ENCODE results near the gene SLC25A48.
"Not testable (repeated sequence)": the region's sequence is repeated elsewhere in the genome, so short reads cannot be mapped to it uniquely, and the experiment has no call there.

SLC25A48 gene

GRCh38 chr5:135846311-135846710 is 11.8 kb downstream of the SLC25A48 start:
- Histone ChIP-seq H3K27me3 (ENCODE audit: control insufficient read depth in 1 of 2, insufficient read depth in 2 of 2, low read length in 2 of 2) (no peaks in the 10 kb centered on the region), H3K9me3 (ENCODE audit: low read length) (no peaks in the 10 kb centered on the region), H3K9ac (ENCODE audit: low read length) (no peak overlapping the region), H3K27ac (ENCODE audit: low read depth, low read length) (no peak overlapping the region), H3K4me1 (ENCODE audit: insufficient read depth, low read length) (no peaks in the 10 kb centered on the region), H3K36me3 (ENCODE audit: insufficient read depth, low read length) (no peaks in the 10 kb centered on the region), H3K4me3 (ENCODE audit: low read depth in 1 of 2, low read length in 2 of 2) (no peak overlapping the region)

- Histone ChIP-seq H3K4me3 (ENCODE audit: low read depth in 1 of 2, low read length in 2 of 2) (no peak overlapping the region), H3K9me3 (ENCODE audit: low read length) (no peaks in the 10 kb centered on the region), H3K27ac (ENCODE audit: low read depth, low read length) (no peak overlapping the region), H3K27me3 (ENCODE audit: control insufficient read depth in 1 of 2, insufficient read depth in 2 of 2, low read length in 2 of 2) (no peaks in the 10 kb centered on the region), H3K9ac (ENCODE audit: low read length) (no peak overlapping the region), H3K4me1 (ENCODE audit: insufficient read depth, low read length) (no peaks in the 10 kb centered on the region), H3K36me3 (ENCODE audit: insufficient read depth, low read length) (no peaks in the 10 kb centered on the region)
These were observed 13.5 kb downstream of the SLC25A48 start for GRCh38 chr5:135847976-135848375.

GRCh38 chr5:135850231-135850630 is 15.8 kb downstream of the SLC25A48 start:
- no peaks in the 10 kb centered on the region for H3K4me1 ChIP-seq (ENCODE audit: insufficient read depth, low read length)
- H3K9me3 ChIP-seq (ENCODE audit: low read length): no peaks in the 10 kb centered on the region
- no peaks in the 10 kb centered on the region for H3K36me3 ChIP-seq (ENCODE audit: insufficient read depth, low read length)
- no peak overlapping the region for H3K27ac ChIP-seq (ENCODE audit: low read depth, low read length)
- no peaks in the 10 kb centered on the region for H3K27me3 ChIP-seq (ENCODE audit: control insufficient read depth in 1 of 2, insufficient read depth in 2 of 2, low read length in 2 of 2)
- no peak overlapping the region for H3K9ac ChIP-seq (ENCODE audit: low read length)
- no peak overlapping the region for H3K4me3 ChIP-seq (ENCODE audit: low read depth in 1 of 2, low read length in 2 of 2)

- no peaks in the 10 kb centered on the region for H3K9me3 ChIP-seq (ENCODE audit: low read length)
- no peaks in the 10 kb centered on the region for H3K36me3 ChIP-seq (ENCODE audit: insufficient read depth, low read length)
- no peaks in the 10 kb centered on the region for H3K27me3 ChIP-seq (ENCODE audit: control insufficient read depth in 1 of 2, insufficient read depth in 2 of 2, low read length in 2 of 2)
- H3K4me1 ChIP-seq (ENCODE audit: insufficient read depth, low read length): no peaks in the 10 kb centered on the region
- H3K4me3 ChIP-seq (ENCODE audit: low read depth in 1 of 2, low read length in 2 of 2): no peak overlapping the region
- H3K27ac ChIP-seq (ENCODE audit: low read depth, low read length): no peak overlapping the region
- no peak overlapping the region for H3K9ac ChIP-seq (ENCODE audit: low read length)
These were observed 16.2 kb downstream of the SLC25A48 start for GRCh38 chr5:135850671-135851070.

GRCh38 chr5:135851186-135851914 is 16.9 kb downstream of the SLC25A48 start:
- H3K4me1 ChIP-seq (ENCODE audit: insufficient read depth, low read length): no peaks in the 10 kb centered on the region
- H3K27ac ChIP-seq (ENCODE audit: low read depth, low read length): no peak overlapping the region
- H3K9me3 ChIP-seq (ENCODE audit: low read length): no peaks in the 10 kb centered on the region
- H3K4me3 ChIP-seq (ENCODE audit: low read depth in 1 of 2, low read length in 2 of 2): no peak overlapping the region
- no peaks in the 10 kb centered on the region for H3K36me3 ChIP-seq (ENCODE audit: insufficient read depth, low read length)
- H3K27me3 ChIP-seq (ENCODE audit: control insufficient read depth in 1 of 2, insufficient read depth in 2 of 2, low read length in 2 of 2): no peaks in the 10 kb centered on the region
- H3K9ac ChIP-seq (ENCODE audit: low read length): no peak overlapping the region

- H3K36me3 ChIP-seq (ENCODE audit: insufficient read depth, low read length): no peaks in the 10 kb centered on the region
- no peak overlapping the region for H3K9ac ChIP-seq (ENCODE audit: low read length)
- no peak overlapping the region for H3K4me3 ChIP-seq (ENCODE audit: low read depth in 1 of 2, low read length in 2 of 2)
- H3K9me3 ChIP-seq (ENCODE audit: low read length): no peaks in the 10 kb centered on the region
- H3K27me3 ChIP-seq (ENCODE audit: control insufficient read depth in 1 of 2, insufficient read depth in 2 of 2, low read length in 2 of 2): no peaks in the 10 kb centered on the region
- no peak overlapping the region for H3K27ac ChIP-seq (ENCODE audit: low read depth, low read length)
- H3K4me1 ChIP-seq (ENCODE audit: insufficient read depth, low read length): no peaks in the 10 kb centered on the region
These were observed 17.7 kb downstream of the SLC25A48 start for GRCh38 chr5:135851915-135852845.

GRCh38 chr5:135857630-135858311 is 23.3 kb downstream of the SLC25A48 start:
- H3K4me1 ChIP-seq (ENCODE audit: insufficient read depth, low read length): no peaks in the 10 kb centered on the region
- H3K9me3 ChIP-seq (ENCODE audit: low read length): no peaks in the 10 kb centered on the region
- no peaks in the 10 kb centered on the region for H3K27me3 ChIP-seq (ENCODE audit: control insufficient read depth in 1 of 2, insufficient read depth in 2 of 2, low read length in 2 of 2)
- no peak overlapping the region for H3K27ac ChIP-seq (ENCODE audit: low read depth, low read length)
- no peaks in the 10 kb centered on the region for H3K36me3 ChIP-seq (ENCODE audit: insufficient read depth, low read length)
- H3K9ac ChIP-seq (ENCODE audit: low read length): no peak overlapping the region
- H3K4me3 ChIP-seq (ENCODE audit: low read depth in 1 of 2, low read length in 2 of 2): no peak overlapping the region

GRCh38 chr5:135859186-135859585 is 24.7 kb downstream of the SLC25A48 start:
- H3K4me1 ChIP-seq (ENCODE audit: insufficient read depth, low read length); H3K27me3 ChIP-seq (ENCODE audit: control insufficient read depth in 1 of 2, insufficient read depth in 2 of 2, low read length in 2 of 2); H3K4me3 ChIP-seq (ENCODE audit: low read depth in 1 of 2, low read length in 2 of 2): not testable (repeated sequence)

GRCh38 chr5:135859641-135860040 is 25.2 kb downstream of the SLC25A48 start:
- Histone ChIP-seq H3K4me1 (ENCODE audit: insufficient read depth, low read length) (no peaks in the 10 kb centered on the region), H3K27me3 (ENCODE audit: control insufficient read depth in 1 of 2, insufficient read depth in 2 of 2, low read length in 2 of 2) (no peaks in the 10 kb centered on the region), H3K4me3 (ENCODE audit: low read depth in 1 of 2, low read length in 2 of 2) (no peak overlapping the region), H3K9ac (ENCODE audit: low read length) (no peak overlapping the region), H3K36me3 (ENCODE audit: insufficient read depth, low read length) (no peaks in the 10 kb centered on the region), H3K27ac (ENCODE audit: low read depth, low read length) (no peak overlapping the region), H3K9me3 (ENCODE audit: low read length) (no peaks in the 10 kb centered on the region)

More at GRCh38 chr5:135859186-135859585, 24.7 kb downstream of the SLC25A48 start:
- H3K9me3 ChIP-seq (ENCODE audit: low read length); H3K27ac ChIP-seq (ENCODE audit: low read depth, low read length); H3K9ac ChIP-seq (ENCODE audit: low read length); H3K36me3 ChIP-seq (ENCODE audit: insufficient read depth, low read length): not testable (repeated sequence)

GRCh38 chr5:135861641-135862040 is 27.2 kb downstream of the SLC25A48 start:
- no peak overlapping the region for H3K4me3 ChIP-seq (ENCODE audit: low read depth in 1 of 2, low read length in 2 of 2)
- H3K27me3 ChIP-seq (ENCODE audit: control insufficient read depth in 1 of 2, insufficient read depth in 2 of 2, low read length in 2 of 2): no peaks in the 10 kb centered on the region
- no peaks in the 10 kb centered on the region for H3K9me3 ChIP-seq (ENCODE audit: low read length)
- no peak overlapping the region for H3K27ac ChIP-seq (ENCODE audit: low read depth, low read length)
- H3K36me3 ChIP-seq (ENCODE audit: insufficient read depth, low read length): no peaks in the 10 kb centered on the region
- H3K9ac ChIP-seq (ENCODE audit: low read length): no peak overlapping the region
- H3K4me1 ChIP-seq (ENCODE audit: insufficient read depth, low read length): no peaks in the 10 kb centered on the region

GRCh38 chr5:135862086-135862485 is 27.6 kb downstream of the SLC25A48 start:
- Histone ChIP-seq H3K27me3 (ENCODE audit: control insufficient read depth in 1 of 2, insufficient read depth in 2 of 2, low read length in 2 of 2) (no peaks in the 10 kb centered on the region), H3K4me1 (ENCODE audit: insufficient read depth, low read length) (no peaks in the 10 kb centered on the region), H3K9ac (ENCODE audit: low read length) (no peak overlapping the region), H3K9me3 (ENCODE audit: low read length) (no peaks in the 10 kb centered on the region), H3K4me3 (ENCODE audit: low read depth in 1 of 2, low read length in 2 of 2) (no peak overlapping the region), H3K27ac (ENCODE audit: low read depth, low read length) (no peak overlapping the region), H3K36me3 (ENCODE audit: insufficient read depth, low read length) (no peaks in the 10 kb centered on the region)

Data from muscle layer of colon (tissue), 2 donors.